GM21390 (cell line): Measurements from ENCODE around the gene SLC25A34.

Experiments used
- ATAC-seq: cut with Tn5 transposase; IDR thresholded peaks from one replicate; pipeline ENCODE4 v1.9.1; 2021; ENCODE audit not compliant: unreplicated experiment

SLC25A34 gene

GRCh38 chr1:15767941-15768340 is 31.9 kb downstream of the SLC25A34 start:
- no peak for ATAC-seq

GRCh38 chr1:15768388-15768787 is 32.3 kb downstream of the SLC25A34 start:
- no peak for ATAC-seq

DNA sequence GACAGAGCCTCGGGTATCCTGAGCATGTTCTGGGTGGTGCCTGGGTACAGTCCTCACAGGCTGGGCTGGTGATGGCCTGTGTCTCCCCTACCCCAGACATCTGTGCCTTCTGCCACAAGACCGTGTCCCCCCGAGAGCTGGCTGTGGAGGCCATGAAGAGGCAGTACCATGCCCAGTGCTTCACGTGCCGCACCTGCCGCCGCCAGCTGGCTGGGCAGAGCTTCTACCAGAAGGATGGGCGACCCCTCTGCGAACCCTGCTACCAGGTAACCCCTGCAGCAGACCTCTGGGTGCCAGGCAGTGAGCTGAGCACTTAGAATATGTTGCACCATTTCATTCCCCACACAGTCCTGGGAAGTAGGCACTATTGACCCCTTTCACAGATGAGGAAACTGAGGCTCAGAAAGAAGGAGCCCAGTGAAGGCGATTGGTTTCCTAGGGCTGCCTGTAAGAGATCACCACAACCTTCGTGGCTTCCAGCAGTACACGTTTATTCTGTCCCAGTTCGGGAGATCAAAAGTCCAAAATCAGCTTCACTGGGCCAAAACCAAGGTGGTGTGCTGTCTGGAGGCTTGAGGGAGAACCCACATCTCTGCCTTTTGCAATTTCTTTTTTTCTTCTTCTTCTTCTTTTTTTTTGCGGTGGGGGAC is 34.4 kb downstream of the SLC25A34 start:
- ATAC-seq: no peak

- ATAC-seq: no peak
Measured at GRCh38 chr1:15771836-15772515, 35.9 kb downstream of the SLC25A34 start.

GRCh38 chr1:15775706-15776105 is 39.6 kb downstream of the SLC25A34 start:
- no peak for ATAC-seq

GRCh38 chr1:15777909-15778707 is 42.0 kb downstream of the SLC25A34 start:
- no peak for ATAC-seq

- ATAC-seq: no peak
Measured at GRCh38 chr1:15785683-15786082, 49.6 kb downstream of the SLC25A34 start.

DNA sequence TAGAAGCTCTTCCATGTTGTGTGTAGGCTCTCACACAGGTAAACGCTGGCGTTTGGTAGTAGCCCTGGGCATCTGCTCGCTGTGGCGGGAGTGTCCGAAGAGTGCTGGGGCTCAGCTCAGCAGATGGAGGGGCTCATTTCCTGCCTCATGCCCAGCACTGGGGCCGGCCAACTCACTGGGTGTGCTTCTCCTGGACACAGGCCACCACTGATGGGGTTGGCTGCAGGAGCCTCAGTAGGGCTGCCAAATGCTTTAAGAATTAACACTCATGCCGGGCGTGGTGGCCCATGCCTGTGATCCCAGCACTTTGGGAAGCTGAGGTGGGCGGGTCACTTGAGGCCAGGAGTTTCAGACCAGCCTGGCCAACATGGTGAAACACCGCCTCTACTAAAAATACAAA is 50.5 kb downstream of the SLC25A34 start:
- no peak for ATAC-seq

DNA sequence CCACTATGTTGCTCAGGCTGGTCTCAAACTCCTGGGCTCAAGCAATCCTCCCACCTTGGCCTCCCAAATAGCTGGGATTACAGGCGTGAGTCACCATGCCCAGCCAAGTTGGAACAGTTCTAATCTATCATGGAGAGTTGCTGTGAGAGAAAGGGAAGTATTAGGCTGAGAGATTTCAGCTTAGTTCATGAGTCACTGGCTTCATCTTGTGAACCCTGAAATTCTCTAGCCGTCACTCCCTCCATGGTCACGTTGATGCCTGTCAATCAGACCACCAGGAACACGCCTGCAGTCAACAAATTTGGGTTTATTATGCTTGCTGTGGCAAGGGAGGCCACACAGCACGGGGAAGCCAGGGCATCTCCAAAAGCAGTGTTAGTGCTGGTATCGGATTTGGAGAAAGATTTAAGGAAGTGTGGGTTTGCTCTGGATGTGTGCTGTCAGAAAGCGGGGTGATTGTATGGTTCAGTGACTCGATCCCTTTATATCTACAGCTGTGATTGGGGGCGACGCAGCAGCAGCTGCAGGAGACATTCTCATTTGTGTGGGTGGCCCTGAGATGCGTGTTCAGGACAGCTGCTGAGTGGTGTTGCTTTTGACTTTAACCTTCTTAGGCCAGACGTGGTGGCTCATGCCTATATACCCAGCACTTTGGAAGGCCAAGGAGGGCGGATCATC is 52.7 kb downstream of the SLC25A34 start:
- no peak for ATAC-seq
